IPS-20b (cell line): ENCODE data around the gene CHST11.

Experiments
- H3K27ac ChIP-seq: one replicate; pipeline ENCODE4 v1.5.1; 2013; ENCODE audit warnings: low read length
- H3K27me3 ChIP-seq: 2 replicates; pipeline ENCODE4 v1.6.1; 2013; ENCODE audit warnings: mild to moderate bottlenecking, low read length, inconsistent platforms; ENCODE audit not compliant: insufficient read depth
- H3K36me3 ChIP-seq: 2 replicates; pipeline ENCODE4 v1.6.1; 2013; ENCODE audit warnings: low read depth, mild to moderate bottlenecking, inconsistent platforms, low read length, moderate library complexity; ENCODE audit not compliant: insufficient read depth
- H3K4me1 ChIP-seq: 2 replicates; pipeline ENCODE4 v1.6.1; 2013; ENCODE audit warnings: mild to moderate bottlenecking, control low read depth, inconsistent platforms, low read length, moderate library complexity; ENCODE audit not compliant: insufficient read depth
- H3K4me3 ChIP-seq: 2 replicates; pipeline ENCODE4 v1.5.1; 2013; ENCODE audit warnings: mild to moderate bottlenecking, low read length, inconsistent platforms
- H3K9ac ChIP-seq: 2 replicates; pipeline ENCODE4 v1.6.1; 2013; ENCODE audit warnings: low read depth, mild to moderate bottlenecking, inconsistent platforms, low read length, moderate library complexity
- H3K9me3 ChIP-seq: 2 replicates; pipeline ENCODE4 v1.6.1; 2013; ENCODE audit warnings: mild to moderate bottlenecking, low read depth, low read length, inconsistent platforms; ENCODE audit not compliant: insufficient read depth

The CHST11 gene

DNA sequence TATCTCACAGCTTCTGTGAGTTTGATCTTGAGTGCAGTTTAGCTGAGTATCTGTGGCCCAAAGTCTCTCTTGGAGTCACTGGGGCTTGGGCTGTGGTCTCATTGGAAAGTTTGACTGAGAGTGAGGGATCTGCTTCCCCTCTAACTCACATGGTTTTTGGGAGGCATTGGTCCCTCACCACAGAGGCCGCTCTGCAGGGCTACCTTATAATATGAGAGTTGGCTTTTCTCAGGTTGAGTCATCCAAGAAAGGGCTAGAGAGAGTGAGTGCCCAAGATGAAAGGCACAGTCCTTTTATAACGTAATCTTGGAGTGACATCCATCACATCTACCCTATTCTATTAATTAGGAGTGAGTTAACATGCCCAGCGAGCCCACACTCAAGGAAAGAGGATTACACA is 325.5 kb downstream of the CHST11 start:
- no peak overlapping the region for H3K27ac ChIP-seq
- H3K9ac ChIP-seq = no peak overlapping the region
- no peaks in the 10 kb centered on the region for H3K36me3 ChIP-seq
- H3K27me3 ChIP-seq = no peaks in the 10 kb centered on the region
- H3K4me1 ChIP-seq = no peaks in the 10 kb centered on the region
- H3K9me3 ChIP-seq = no peaks in the 10 kb centered on the region
- no peak overlapping the region for H3K4me3 ChIP-seq

DNA sequence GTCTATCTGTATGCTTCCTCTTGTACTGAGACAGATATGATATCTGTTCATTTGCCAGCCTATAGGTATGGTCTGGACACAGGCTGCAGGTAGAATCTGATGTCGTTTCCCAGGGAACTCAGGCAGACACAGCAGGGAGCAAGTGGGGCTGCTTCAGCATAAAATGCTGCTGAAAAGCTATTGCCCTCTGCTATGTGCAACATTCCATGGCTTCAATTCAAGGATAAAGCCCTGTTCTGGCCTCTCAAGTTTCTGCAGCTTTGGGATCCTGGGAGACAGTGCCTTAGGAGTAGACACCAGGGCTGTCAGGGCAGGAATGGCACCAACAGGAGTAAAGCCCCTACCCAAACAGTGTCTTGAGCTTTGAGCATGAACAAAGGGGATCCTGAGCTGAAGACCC is 327.8 kb downstream of the CHST11 start:
- peaks cover 4% of the 10 kb centered on the region; the same call in 1 of the 2 replicates for H3K4me1 ChIP-seq
- no peaks in the 10 kb centered on the region for H3K36me3 ChIP-seq
- no peak overlapping the region for H3K4me3 ChIP-seq
- no peak overlapping the region for H3K27ac ChIP-seq
- no peaks in the 10 kb centered on the region for H3K27me3 ChIP-seq
- H3K9me3 ChIP-seq = no peaks in the 10 kb centered on the region
- H3K9ac ChIP-seq = no peak overlapping the region

DNA sequence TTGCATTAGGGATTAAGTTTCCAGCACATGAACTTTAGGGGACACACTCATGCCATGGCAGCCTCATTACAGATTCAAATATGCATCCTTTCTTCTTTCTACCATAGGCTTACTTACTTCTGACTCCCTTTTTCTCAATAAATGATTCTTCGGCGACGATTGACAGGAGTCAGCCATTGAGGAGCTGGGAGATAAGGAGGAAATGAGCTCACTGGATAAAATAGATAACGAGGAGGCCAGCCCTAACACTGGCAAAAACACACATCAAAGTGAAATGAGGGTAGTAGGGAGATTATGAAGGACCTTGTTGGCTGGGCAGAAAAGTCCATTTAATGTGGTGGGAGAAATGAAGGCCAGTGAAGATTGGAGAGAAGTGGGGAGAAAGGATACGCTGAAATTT is 329.1 kb downstream of the CHST11 start:
- Histone ChIP-seq H3K36me3 (no peaks in the 10 kb centered on the region), H3K9ac (no peak overlapping the region), H3K27me3 (no peaks in the 10 kb centered on the region; the same call in 1 of the 2 replicates), H3K4me1 (peaks cover 8% of the 10 kb centered on the region; the same call in 1 of the 2 replicates), H3K4me3 (no peak overlapping the region), H3K27ac (no peak overlapping the region), H3K9me3 (no peaks in the 10 kb centered on the region)

DNA sequence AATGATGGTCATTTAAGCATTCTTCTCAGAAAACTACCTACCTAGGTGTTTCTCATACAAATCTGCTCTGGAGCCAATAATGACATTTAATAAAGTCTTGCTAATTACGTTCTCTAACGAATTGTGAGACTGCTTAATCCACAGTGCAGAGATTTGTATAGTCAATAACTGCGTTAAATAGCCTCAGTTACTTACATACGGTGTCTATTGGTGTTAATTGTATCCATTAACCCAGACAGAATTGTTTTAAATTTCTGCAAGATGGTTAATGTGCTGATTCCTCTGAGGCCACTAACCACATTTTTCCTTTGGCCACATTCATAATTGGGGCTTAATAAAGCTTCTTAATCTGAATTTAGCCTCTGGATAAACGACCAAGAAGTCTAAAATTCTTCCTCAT is 329.6 kb downstream of the CHST11 start:
- H3K36me3 ChIP-seq = no peaks in the 10 kb centered on the region
- no peak overlapping the region for H3K27ac ChIP-seq
- peaks cover 8% of the 10 kb centered on the region; the same call in 1 of the 2 replicates for H3K4me1 ChIP-seq
- no peaks in the 10 kb centered on the region; the same call in 1 of the 2 replicates for H3K27me3 ChIP-seq
- H3K9ac ChIP-seq = no peak overlapping the region
- H3K4me3 ChIP-seq = no peak overlapping the region
- no peaks in the 10 kb centered on the region for H3K9me3 ChIP-seq

DNA sequence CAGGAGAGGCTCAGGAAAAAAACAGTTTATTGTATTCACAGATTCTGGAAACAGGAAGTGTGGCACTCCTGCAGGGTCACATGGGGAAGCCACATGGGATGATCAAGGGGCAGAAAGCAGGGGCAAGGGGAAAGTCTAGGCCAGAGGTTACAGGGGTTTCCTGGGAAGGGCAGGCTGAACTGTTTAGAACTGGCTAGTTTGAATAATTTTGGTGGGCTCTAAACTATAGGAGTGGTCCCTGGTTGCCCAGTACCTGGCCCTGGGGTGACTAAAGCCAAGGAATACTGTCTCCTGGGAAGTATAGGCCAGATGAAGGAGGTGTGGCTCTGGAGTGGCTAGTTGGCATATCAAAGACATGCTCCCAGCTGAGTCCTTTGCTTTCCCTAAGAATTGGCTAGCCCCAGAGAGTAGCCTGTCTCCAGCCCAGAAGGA is 332.1 kb downstream of the CHST11 start:
- Histone ChIP-seq H3K4me1 (peaks cover 8% of the 10 kb centered on the region; the same call in 1 of the 2 replicates), H3K36me3 (no peaks in the 10 kb centered on the region)

DNA sequence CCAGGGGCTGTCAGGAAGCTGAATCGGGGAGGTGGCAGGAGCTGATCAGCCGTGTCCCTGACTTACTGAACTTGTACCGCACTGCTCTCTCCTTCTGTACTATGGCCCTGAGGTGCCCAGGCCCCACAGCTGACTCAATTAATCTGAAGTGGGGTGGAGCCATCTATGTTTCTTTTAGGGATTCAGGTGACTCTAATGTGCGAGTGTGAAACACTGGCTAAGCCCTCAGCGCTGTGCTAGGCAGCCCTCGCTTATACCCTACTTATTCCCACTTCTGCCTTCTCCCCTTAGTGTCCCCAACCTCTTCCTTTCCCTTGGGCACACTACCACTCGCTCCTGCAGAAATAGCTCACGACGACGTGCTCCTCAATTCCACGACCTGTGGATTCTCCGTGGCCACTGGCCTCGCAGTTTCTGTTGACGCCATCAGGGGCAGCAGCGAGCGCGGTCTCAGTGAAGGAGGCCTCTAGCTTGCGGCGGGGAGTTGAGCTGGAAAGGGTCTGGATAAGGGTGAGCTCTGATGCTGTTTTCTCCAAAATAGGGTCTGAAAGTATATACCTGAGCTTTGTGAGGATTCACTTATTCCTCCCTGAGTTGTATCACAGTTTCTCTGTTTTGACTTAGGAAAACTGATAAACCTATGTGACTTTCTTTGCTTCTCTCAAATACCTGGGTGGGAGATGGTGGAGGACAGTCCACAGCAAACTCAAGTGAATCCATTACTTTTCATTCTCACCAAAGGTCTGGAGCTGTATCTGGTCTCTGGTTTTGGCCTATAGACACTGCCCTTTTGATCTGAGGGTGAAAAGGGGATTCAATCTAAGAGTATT is 333.8 kb downstream of the CHST11 start:
- Histone ChIP-seq H3K9ac (no peak overlapping the region), H3K4me3 (peak overlapping the region; percentile 34; the same call in 1 of the 2 replicates)

More for the DNA sequence above, 332.1 kb downstream of the CHST11 start:
- H3K9ac ChIP-seq = no peak overlapping the region
- H3K27ac ChIP-seq = no peak overlapping the region
- no peak overlapping the region for H3K4me3 ChIP-seq
- H3K9me3 ChIP-seq = no peaks in the 10 kb centered on the region
- no peaks in the 10 kb centered on the region; the same call in 1 of the 2 replicates for H3K27me3 ChIP-seq

DNA sequence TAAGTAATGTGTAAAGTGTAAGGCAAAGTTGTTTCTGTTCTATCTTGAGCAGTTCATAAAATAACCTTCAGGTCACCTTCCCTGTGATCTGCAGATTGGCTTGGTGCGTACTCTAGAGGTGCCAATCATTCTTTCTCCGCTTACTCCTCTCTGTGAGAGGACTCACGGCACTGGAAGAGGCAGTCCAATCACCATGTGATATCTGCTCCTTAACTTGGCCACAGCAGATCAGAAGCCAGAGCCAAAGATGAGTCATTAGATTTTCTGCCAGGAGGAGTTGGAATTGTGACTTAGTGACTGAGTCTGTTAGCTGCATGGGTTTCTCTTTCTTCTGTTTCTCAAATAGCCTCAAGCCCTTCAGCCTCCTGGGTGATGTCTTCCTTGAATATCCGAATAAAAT is 335.8 kb downstream of the CHST11 start:
- Histone ChIP-seq H3K9me3 (no peaks in the 10 kb centered on the region), H3K4me1 (peaks cover 8% of the 10 kb centered on the region; the same call in 1 of the 2 replicates), H3K27me3 (no peaks in the 10 kb centered on the region; the same call in 1 of the 2 replicates), H3K27ac (no peak overlapping the region), H3K36me3 (no peaks in the 10 kb centered on the region), H3K9ac (no peak overlapping the region), H3K4me3 (no peak overlapping the region)

More for the DNA sequence above, 333.8 kb downstream of the CHST11 start:
- no peaks in the 10 kb centered on the region; the same call in 1 of the 2 replicates for H3K27me3 ChIP-seq
- H3K27ac ChIP-seq = no peak overlapping the region
- H3K4me1 ChIP-seq = peaks cover 8% of the 10 kb centered on the region; the same call in 1 of the 2 replicates
- no peaks in the 10 kb centered on the region for H3K36me3 ChIP-seq
- no peaks in the 10 kb centered on the region for H3K9me3 ChIP-seq

DNA sequence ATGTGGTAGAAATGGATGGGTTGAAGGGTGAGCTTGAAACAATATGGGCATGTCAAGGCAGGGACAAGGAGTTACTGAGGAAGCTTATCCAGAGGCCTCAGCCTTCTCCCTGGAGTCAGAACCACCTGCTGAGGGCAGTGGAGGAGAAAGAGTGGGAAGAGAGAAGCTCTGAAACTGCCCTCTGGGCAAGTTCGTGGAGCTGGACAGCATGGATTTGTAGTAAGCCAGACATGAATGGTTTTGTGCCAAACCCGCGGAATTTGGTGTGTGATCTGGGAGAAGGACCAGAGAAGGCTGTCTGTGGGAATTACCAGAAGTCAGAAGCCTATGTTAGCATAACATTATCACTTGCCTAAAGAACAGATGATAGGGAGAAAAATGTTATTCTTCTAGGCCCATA is 336.5 kb downstream of the CHST11 start:
- no peaks in the 10 kb centered on the region for H3K9me3 ChIP-seq
- H3K27me3 ChIP-seq = no peaks in the 10 kb centered on the region; the same call in 1 of the 2 replicates
- H3K27ac ChIP-seq = no peak overlapping the region
- H3K4me3 ChIP-seq = no peak overlapping the region
- H3K4me1 ChIP-seq = peaks cover 8% of the 10 kb centered on the region; the same call in 1 of the 2 replicates
- no peak overlapping the region for H3K9ac ChIP-seq
- H3K36me3 ChIP-seq = no peaks in the 10 kb centered on the region

DNA sequence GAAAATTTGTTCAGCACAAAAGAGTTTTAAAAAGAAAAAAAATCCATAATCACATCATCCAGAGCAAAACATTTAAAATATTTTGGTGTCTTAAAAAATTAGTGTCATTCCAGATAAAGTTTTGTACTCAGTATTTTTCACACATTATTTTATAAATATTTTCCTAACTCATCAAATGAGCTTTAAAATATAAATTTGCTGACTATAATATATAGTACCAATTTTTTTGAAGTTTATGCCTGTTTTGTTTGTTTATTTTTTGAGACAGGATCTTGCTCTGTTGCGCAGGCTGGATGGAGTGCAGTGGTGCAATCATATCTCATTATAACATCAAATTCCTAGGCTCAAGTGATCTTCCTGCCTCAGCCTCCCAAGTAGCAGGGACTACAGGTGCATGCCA is 337.2 kb downstream of the CHST11 start:
- H3K27ac ChIP-seq = no peak overlapping the region
- H3K27me3 ChIP-seq = no peaks in the 10 kb centered on the region; the same call in 1 of the 2 replicates
- H3K9ac ChIP-seq = no peak overlapping the region
- H3K4me1 ChIP-seq = peaks cover 4% of the 10 kb centered on the region; the same call in 1 of the 2 replicates
- no peaks in the 10 kb centered on the region for H3K9me3 ChIP-seq
- no peaks in the 10 kb centered on the region for H3K36me3 ChIP-seq
- no peak overlapping the region for H3K4me3 ChIP-seq

DNA sequence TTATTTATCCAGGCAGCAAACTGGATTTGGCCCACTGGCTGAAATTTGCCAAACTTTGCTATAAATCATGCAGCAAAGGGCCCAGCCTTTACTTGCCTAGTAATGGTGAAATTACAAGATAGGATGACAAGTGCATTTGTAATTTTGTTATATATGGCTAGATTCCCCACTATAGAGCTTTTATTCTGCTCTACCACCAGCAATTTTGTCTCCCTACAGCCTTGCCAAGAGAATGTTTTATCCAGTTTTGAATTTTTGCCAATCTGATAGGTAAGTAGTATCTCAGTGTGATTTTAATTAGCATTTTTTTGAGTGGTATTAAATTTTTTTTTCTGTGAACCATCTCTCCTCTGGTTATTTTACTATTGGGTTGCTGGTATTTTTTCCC is 339.7 kb downstream of the CHST11 start:
- Histone ChIP-seq H3K27me3 (no peaks in the 10 kb centered on the region), H3K9me3 (no peaks in the 10 kb centered on the region)

DNA sequence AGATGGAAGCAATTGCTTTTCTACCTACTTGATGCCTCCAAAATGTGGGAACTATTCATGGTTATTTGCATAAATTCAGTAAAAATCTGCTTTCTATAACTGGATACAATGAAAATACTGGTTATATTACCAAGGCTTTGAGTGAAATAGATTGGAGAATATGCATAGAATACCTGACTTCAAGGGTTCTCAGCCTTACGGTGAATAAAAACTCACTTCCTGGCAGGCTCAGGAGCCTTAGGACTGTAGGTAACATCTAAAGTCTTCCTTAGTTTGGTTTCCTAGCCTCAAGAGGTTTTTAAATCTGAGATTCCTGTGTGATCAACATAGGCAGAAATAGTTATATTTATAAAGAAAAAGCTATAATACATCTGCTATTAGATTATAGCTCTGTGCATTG is 342.7 kb downstream of the CHST11 start:
- H3K4me3 ChIP-seq = no peak overlapping the region
- no peaks in the 10 kb centered on the region for H3K4me1 ChIP-seq
- no peaks in the 10 kb centered on the region for H3K36me3 ChIP-seq
- no peaks in the 10 kb centered on the region for H3K9me3 ChIP-seq
- no peaks in the 10 kb centered on the region for H3K27me3 ChIP-seq
- no peak overlapping the region for H3K9ac ChIP-seq
- no peak overlapping the region for H3K27ac ChIP-seq

More for the DNA sequence above, 339.7 kb downstream of the CHST11 start:
- H3K4me1 ChIP-seq = no peaks in the 10 kb centered on the region
- no peaks in the 10 kb centered on the region for H3K36me3 ChIP-seq
- H3K9ac ChIP-seq = no peak overlapping the region
- no peak overlapping the region for H3K27ac ChIP-seq
- no peak overlapping the region for H3K4me3 ChIP-seq

DNA sequence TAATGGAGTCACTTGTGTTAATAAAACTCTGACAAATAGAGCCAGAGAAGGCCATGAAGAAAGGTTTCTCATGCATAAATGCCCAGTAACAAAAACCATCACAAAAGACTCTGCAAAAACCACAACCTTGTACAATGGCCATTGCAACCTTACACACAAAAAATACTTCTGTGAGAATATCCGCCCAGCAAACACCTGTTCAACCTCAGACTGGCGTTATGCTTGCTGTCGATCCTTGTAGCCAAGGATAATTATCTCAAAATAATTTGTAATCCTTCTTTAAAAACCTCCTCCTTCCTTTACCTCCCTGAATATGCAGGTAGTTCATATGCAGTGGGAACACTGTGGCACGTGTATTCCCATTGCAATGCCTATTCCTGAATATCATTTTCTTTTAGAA is 344.3 kb downstream of the CHST11 start:
- no peaks in the 10 kb centered on the region for H3K9me3 ChIP-seq
- no peak overlapping the region for H3K9ac ChIP-seq
- no peak overlapping the region for H3K4me3 ChIP-seq
- no peaks in the 10 kb centered on the region for H3K27me3 ChIP-seq
- no peaks in the 10 kb centered on the region for H3K4me1 ChIP-seq
- H3K27ac ChIP-seq = no peak overlapping the region
- no peaks in the 10 kb centered on the region for H3K36me3 ChIP-seq
